Left lobe of liver (tissue), 2 donors: ENCODE data around the gene C1QTNF1. TPM values are rescaled to one million over a fixed set of nuclear protein-coding genes. Genes with fewer than 3 reads are reported as not detected.
A peak's percentile ranks its signal among the peaks of the same experiment; 100 is the strongest.
"Not testable (repeated sequence)": the region's sequence is repeated elsewhere in the genome, so short reads cannot be mapped to it uniquely, and the experiment has no call there.

Experiments
- ATAC-seq: fragments of 200-7000 bp; cut with Tn5 transposase; one replicate; pipeline ENCODE4 v1.9.1; 2020; ENCODE audit warnings: mild to moderate bottlenecking, moderate library complexity
- DNase-seq: peaks from one replicate; pipeline ENCODE4 v3.0.0-alpha.2; 2020; ENCODE audit warnings: low spot score
- total RNA-seq: library from RNA; stranded (reverse); gene quantifications from one replicate; pipeline ENCODE4 v1.2.1, GENCODE V29; 2021
- donor health status: DM: no; HTN: no; CAD: no; lungs with moderate emphysema.
- donor health status: DM: no; HTN: yes; CAD: no.

C1QTNF1 gene
- total RNA-seq, 1 donor from 2014 or later = 15.5 TPM

DNA sequence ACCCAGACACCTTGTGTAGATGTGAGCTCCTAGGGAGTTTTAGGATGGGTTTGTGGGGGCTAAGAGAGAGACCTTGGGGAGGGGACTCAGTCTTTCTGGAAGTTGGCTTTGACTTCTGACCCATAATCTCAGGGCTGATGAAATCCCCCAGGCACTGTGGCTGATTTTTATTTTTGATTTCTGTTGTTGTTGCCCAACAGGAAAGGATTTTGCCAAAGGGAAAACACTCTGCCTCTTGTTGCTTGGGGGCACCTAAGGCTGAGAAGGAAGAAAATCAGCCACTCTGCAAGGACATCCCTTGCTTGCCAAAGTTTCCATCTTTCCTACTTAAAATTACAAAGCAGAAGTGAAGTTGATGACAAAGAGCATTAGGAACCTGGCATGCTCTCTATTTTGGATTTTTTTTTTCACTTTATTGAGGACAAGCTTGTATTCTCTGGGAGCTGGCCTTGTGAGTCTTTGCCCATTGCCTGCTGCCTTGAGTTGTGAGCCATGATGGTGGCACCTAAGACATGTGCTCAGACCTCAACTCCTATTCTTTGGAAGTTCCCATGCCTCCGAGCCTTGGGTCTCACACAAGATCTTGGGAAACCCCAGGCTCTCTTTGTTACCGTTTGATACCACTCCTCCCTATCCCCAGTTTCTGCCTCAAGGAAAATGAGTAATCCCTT lies 3.2 kb upstream of the C1QTNF1 start:
- no peak for DNase-seq

DNA sequence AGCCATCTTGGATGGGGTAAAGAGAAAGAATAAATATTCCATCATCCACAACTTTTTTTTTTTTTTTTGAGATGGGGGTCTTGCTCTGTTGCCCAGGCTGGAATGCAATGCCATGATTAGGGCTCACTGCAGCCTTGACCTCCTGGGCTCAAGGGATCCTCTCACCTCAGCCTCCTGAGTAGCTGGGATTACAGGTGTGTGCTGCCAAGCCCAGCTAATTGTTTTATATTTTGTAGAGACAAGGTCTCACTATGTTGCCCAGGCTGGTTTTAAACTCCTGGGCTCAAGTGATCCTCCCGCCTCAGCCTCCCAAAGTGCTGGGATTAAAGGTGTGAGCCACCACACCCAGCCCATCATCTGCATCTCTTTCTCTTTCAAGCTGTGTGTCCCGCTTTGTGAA lies 2.0 kb upstream of the C1QTNF1 start:
- not testable (repeated sequence) for DNase-seq, ATAC-seq

More for the DNA sequence above, 3.2 kb upstream of the C1QTNF1 start:
- ATAC-seq = no peak

DNA sequence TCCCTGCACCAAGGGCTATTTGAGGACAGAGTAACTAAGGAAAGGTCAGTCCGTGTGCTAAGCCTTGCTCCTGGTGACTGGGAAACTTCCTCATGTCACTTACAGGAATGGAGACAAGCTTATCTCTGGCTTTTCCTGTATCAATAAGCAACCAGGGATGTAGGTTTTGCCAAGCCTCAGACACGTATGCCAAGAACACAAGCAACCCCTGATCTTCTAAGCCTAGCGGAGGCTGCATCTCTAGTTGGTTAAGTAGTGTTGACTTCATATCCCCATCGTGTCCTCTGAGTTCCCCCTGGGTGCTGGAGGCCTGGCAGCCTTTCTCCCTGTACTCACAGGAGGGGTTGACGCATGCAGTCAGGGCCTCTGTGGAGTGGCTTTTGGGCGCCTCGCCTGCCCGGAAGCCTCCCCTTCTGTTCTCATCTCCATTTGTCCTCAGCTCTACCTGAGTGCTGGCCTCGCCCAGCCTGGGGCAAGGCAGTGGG lies 1.4 kb upstream of the C1QTNF1 start:
- DNase-seq (no peak), ATAC-seq (peak; percentile 52)

DNA sequence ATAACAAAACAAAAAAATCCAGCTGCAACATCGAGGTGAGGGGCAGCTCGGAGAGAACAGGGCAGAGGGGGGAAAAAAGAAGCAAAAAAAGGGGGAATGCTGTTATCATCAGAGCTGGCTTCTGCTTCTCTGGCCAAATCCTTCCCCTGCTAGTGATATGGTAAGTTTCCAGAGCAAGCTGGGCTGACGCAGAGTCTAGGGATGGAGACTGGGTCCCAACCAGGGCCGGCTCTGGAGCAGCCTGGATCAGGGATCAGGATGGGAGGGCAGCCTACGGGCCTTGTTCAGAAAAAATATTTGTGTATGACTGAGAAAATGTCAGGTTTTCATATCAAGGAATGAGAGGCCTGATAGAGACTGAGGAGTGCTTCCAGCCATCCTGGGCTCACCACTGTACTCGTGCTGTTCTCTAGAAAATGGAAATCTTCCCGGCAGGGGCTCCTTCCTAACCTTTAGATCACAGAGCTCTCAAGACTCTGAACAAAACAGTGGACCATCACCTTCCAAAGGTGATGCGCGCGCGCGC lies 726 bp upstream of the C1QTNF1 start:
- no peak for ATAC-seq
- no peak for DNase-seq

DNA sequence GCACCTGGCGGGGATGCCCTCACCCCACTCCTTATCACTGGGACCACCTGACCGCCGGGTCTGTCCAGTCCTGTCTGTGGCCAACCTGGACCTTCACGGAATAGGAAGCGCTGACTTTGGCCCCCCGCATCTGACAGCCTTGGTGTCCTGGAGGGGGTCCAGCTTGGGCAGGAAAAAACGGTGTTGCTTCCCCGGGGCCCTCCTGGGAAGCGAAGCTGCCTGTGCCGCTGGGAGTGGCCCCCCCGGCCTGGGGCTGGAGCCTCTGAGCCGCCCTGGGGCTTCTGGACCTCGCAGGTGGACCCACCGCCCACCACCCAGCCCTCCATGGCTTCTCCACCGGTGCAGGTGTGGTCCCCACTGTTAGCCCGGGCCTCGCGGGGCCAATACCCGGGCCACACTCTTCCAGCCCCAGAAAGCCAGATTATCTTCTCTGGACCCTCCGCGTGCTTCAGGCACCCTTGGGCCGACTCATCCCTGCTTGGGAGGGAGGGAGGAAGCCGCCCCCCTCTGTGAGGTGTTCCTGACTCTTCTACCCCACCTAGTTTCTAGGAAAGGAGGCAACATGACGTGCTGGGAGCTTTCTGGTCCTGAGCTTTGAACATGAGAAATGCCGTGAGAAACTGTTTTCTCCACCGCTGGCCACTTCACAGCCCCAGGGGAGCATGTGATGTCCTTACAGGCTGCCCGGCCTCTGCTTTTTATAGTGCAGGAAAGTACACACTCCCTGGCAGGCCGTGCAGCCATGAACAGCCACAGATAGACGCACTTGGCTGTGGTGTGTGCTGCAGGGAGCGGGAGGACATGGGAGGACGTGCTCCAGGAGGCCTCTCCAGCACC lies 1.1 kb downstream of the C1QTNF1 start:
- no peak for ATAC-seq
- DNase-seq = no peak

DNA sequence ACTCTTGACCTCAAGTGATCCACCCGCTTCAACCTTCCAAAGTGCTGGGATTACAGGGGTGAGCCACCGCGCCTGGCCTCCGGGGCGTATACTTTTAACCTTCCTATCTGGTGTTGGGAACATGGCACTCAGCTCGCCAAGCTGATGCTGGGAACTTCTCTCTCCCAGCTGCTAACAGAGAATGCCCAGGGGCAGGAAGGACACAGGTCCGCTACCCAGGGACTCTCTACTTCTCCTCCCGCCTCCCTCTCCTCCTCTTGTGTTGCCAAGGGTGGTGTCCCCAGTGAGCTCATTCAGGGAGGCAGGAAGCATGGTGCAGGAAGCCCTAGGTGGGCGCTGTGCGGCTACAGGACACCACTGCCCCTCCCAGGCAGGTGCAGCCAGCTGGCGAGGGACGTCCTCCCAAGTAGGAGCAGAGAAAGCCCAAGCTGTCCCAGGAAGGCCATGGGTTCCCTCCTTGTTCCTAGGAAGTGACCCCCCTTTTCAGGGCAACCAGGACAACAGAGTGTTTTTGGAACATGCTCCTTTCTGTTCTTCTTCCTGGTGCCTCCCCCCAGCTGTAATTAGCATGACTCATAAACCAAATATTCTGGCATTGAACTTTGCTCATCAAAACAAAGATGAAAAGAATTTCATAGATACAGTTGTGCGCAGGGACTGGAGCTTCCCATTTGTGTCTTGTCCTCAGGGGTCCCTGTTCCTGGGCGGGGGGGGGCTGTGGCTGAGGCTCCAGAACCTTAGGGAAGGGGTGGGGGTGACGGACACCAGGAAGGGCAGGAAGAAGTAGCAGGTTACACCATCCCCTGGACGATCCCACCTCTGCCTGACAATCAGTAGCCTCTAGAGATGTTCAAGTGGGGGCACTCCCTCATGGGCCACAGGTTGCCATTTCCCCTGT lies 2.7 kb downstream of the C1QTNF1 start:
- peak; percentile 9 for ATAC-seq
- DNase-seq = no peak

DNA sequence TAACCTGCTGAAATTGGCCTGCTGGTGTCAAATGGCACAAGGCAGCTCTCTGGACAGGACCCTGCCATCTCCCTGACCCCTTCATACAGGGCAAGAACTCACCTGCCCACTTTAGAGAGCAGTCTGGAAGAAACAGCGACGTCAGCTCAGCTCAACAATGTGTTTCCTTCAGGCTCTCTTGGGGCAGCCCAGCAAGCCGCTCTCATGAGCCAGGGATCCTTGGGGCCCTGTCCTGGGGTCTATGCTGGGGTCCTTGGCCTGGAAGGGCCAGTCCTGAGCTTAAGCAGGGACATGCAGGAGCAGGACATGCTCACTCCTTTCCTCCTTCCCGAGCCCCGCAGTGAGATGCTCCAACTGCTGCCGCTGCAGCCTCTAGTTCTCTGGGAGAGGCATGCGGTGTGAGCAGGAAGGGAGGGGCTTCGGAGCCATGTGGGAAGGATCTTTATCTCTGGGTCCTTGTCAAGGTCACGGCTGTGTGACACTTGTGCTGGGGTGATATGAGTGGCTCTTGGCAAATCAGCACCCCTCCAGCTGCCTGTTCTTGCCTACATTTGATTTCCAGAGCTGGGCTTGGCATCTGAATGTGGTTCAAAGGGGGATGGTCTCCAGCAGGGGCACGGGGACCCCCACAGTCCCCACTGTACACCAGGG lies 3.4 kb downstream of the C1QTNF1 start:
- DNase-seq (no peak), ATAC-seq (peak; percentile 18)

DNA sequence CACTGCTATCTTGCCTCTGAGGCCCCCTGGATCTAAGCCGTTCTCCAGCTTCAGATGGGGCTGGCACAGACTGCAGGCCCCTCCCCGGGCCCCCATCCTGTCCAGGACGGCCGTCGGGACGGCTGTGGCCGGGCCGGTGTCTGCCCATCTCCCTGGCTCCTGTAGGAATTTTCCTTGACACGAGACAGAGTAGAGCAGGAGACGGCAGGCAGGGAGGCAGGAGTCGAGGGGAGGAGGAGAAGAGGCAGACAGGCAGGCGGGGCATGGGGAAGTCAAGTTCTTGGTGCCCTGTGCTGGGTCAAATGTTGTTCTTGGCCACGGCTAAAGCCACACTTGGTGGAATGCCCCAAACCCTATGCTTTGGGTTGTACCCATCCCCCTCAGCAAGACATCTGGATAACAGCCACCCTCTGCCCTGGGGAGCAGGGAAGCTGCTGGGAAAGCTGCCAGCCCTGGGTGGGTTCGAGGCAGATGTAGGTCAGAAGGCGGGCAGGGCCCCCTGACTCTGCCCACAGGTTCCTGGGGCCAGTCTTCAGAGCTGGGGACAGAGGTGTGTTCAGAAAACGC lies 4.0 kb downstream of the C1QTNF1 start:
- ATAC-seq (peak; percentile 29), DNase-seq (no peak)

DNA sequence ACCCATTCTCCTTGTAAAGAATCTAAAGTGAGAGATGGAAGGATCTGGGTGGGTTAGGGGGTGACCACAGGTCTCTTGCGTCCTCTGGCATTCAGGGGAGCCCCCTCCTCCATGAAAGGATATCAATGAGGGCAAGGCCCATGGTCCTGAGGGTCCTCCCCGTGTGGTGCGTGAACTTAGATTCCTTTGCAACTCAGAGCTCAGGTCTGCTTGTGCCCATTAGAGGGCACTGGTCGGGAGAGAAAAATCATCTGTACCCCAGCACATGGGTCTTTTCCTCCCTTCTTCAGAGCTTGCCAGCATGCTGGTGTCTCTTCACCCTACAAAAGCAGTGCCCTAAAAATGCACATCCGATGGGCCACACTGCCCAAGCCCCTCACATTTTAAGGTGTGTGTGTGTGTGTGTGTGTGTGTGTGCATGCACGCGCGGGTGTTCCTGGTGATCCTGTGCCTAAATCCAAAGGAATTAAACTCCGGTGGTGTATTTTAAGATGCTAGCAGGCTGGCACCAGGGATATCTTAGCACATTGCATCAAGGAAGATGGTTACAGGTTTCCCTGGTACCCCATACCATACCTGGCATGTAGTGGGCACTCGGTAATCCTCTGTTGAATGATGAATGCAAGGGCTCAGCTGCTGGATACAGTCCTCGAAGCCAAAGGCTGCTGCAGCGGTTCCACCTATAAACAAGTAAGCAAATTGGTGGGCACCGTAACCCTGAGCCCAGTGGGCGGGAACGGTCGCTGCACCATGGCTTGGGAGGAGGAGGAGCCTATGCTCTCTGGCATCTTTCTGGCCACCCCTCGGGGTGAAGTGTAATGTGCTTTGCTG lies 4.7 kb downstream of the C1QTNF1 start:
- DNase-seq = peak; percentile 38
- no peak for ATAC-seq

DNA sequence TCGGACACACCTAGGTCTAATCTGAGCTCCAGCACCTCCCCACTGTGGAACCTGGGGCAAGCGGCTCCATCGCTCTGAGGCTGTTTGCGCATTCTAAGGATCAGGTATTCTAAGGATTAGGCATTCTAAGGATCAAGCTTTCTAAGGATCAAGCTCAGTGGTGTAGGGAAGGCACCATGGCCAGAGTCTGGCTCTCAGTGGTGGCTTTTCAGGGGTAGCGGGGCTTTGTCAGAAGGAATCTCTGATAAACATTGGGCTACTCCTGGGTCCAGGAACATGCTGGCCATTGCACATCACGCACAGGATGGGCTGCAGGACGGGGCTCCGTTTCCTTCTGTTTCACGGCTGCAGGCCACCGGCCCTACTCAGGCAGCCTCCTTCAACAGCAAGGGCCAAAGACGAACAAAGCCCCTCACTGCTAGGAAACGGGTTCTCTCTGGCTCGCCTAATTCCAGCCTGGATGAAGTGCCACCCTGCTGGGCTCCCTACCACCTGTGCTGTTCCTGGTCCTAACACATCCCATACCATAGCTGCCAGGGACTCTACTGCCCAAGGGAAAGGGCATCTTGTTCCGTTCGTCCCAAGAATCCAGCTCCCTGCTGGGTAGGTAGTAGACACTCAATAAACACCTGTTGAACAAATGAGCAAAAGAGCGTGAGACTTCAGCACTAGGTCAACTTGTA lies 5.5 kb downstream of the C1QTNF1 start:
- DNase-seq = no peak
- no peak for ATAC-seq

DNA sequence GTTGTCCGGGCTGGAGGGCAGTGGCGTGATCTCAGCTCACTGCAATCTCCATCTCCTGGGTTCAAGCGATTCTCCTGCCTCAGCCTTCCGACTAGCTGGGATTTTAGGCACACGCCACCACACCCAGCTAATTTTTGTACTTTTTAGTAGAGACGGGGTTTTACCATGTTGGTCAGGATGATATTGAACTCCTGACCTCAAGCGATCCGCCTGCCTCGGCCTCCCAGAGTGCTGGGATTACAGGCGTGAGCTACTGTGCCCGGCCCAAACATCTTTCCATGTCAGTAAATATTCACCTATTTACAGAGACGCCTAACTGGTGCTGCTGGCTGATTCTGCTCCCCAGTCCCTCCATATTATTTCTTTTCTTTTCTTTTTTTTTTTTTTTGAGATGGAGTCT lies 6.7 kb downstream of the C1QTNF1 start:
- DNase-seq, ATAC-seq: not testable (repeated sequence)

DNA sequence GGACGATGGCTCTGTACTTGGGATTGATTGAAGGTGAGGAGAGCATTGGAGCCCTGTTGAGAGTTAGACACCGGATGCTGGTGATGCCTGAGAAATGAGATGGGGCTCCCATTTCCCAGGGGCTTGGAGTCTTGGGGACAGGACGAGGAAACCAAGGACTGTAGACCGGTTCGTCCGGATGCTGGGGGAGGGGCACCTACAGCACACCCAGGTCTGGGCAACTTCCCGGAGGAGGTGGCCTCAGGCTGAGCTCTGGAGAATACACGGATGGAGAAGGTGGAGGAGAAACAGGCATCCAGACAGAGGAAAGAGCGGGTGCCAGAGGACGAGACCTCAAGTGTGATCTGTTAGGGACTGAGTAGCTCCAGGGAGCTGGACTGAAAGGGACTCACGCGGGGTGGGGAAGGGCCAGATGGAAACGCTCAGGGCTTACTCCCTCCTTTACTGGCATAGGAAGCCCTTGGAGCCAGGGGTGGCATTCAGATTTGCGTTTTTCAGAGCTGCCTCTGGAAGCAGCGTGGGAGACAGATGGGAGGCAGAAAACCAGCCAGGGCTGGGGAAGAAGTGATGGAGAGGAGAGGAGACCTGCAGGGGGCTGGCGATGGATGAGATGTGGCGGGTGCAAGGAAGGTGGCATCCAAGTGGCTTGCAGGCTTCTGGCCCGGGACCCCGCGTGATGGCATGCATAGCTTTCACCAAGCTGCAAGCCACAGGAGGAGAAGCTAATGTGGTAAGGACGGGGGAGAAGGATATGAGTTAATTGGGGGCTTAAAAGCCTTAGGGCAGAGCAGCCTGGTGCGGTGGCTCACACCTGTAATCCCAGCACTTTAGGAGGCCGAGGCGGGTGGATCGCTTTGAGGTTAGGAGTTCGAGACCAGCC lies 8.3 kb downstream of the C1QTNF1 start:
- no peak for ATAC-seq
- DNase-seq = no peak

DNA sequence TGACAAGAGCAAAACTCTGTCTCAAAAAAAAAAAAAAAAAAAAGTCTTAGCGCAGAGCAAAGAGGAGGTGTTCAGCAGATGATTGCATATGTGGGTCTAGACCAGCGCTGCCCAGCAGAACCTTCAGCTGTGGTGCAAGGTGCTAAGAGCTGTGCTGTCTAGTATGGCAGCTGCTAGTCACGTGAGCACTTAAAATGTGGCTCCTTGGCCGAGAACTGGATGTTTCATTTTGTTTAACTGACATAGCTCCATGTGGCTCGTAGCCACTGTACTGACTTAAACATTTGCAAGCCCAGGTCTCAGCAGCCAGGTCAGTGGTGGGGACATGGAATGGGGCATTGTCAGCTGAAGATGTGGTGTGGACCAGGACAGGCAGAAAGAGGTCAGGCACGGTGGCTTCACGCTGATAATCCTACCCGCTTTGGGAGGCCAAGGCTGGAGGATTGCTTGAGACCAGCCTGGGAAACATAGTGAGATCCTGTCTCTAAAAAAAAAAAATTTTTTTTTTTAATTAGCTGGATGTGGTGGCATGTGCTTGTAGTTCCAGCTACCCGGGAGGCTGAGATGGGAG lies 9.2 kb downstream of the C1QTNF1 start:
- DNase-seq (no peak), ATAC-seq (no peak)

DNA sequence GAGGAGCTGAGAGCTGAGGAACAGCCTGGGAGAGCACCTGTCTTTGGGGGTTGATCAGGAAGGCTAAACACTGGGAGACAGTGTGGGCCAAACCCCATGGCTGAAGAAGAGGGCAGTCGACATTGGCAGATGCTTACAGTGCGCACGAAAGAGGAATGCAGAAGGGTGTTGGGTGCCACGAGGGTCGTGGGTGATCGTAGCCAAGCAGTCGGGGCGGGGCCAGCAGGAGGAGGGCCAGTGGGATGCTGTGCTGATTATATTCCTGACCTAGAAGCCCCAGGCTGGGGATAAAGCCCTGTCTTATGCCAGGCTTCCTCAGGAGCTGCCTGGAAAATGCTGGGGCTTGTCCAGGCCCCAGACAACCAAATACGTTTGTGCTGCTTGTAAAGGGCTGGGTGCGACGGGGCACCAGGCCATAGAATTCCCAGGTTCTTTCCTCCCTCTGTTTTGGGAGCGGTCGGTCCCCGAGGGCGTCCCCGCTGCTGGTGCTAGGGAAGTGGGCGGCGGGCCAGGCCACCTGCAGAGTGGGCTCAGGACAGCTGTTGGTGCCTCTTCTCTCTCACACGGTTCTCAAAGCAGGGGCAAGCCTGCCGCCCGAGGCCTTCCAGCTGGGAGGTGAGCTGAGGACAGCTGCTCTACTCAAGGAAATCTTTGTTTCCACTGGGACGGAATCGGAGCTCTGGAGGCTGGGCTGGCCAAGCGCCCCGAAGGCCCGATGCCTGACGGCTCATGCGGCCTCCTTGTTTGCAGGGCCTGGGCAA lies 10.0 kb downstream of the C1QTNF1 start:
- no peak for ATAC-seq
- DNase-seq = no peak

DNA sequence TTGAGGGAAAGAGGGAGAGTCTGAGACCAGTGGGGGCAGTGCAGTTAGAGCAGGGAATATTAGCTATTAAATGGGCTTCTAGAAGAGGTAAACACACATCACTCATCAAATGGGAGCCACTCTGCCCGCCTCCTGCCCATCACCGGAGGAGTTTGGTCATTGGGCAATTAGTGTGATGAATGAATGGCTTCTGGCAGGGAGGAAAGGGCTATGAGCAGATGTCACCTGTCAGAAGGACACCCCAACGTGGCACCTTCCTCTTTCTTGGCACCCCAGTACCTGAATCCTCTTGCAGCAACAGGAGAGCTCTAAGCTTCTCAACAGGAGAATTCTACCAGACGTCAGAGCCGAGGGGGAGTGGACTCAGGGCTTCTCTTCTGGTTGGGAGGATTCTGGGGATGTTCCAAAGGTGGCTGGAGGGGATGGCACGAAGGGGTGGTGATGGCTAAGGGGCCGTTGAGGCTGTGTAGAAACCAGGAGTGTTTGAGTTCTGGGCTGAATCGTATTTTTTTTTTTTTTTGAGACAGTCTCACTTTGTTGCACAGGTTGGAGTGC lies 11.0 kb downstream of the C1QTNF1 start:
- DNase-seq = no peak
- ATAC-seq = no peak

DNA sequence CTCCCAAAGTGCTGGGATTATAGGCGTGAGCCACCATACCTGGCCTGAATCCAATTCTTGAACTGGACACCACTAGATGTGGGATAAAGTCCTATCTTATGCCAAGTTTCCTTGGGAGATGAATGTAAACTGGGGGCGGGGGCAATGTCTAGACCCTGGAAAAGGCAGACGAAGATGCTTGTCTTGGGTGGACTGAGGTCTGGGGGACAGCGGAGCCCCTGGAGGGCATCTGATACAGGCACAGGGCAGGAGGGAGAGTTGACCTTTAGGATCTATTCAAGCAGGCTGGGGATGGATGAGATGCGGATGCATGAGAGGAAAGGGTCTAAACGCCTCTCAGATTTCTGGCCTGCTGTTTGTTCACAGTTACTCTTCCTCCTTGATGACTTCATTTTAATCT lies 11.7 kb downstream of the C1QTNF1 start:
- ATAC-seq (no peak), DNase-seq (no peak)
